ENCODE measurements around the gene PLSCR5. TPM values are rescaled to one million over a fixed set of nuclear protein-coding genes. Genes with fewer than 3 reads are reported as not detected.

Gene PLSCR5
- total RNA-seq, 6 donors from 2014 or later, result not detected

DNA sequence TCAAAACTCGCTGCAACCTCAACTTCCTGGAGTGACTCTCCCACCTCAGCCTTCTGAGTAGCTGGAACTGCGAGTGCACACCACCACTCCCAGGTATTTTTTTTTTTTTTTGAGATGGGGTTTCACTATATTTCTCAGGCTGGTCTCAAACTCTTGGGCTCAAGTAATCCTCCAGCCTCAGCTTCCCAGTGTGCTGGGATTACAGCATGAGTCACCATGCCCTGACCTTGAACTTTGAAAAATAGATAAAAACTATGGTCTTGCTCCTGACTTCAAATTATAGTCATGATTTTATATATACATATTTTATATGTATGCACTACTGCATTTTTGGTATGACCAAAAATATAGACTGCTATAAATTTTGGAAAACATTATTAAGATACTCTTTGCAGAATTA, 6.9 kb upstream of the PLSCR5 start:
- no peak for ATAC-seq (ENCODE audit: low FRiP score in 2 of 2)
- no peaks in the 10 kb centered on the region for H3K9me3 ChIP-seq
- no peaks in the 10 kb centered on the region for H3K36me3 ChIP-seq
- H3K27ac ChIP-seq, result no peak overlapping the region
- no peaks in the 10 kb centered on the region for H3K27me3 ChIP-seq
- 82% methylated on average over 2 of the region's 2 CpGs for WGBS, 2 donors
- no peak overlapping the region for H3K4me3 ChIP-seq
- DNase-seq, result no peak
- no peaks in the 10 kb centered on the region for H3K4me1 ChIP-seq
- TF ChIP-seq EP300 (IDR thresholded peaks at IDR 0.05), result no peak
- no peak for TF ChIP-seq POLR2A (IDR thresholded peaks at IDR 0.05)
- TF ChIP-seq, protein P1, sequence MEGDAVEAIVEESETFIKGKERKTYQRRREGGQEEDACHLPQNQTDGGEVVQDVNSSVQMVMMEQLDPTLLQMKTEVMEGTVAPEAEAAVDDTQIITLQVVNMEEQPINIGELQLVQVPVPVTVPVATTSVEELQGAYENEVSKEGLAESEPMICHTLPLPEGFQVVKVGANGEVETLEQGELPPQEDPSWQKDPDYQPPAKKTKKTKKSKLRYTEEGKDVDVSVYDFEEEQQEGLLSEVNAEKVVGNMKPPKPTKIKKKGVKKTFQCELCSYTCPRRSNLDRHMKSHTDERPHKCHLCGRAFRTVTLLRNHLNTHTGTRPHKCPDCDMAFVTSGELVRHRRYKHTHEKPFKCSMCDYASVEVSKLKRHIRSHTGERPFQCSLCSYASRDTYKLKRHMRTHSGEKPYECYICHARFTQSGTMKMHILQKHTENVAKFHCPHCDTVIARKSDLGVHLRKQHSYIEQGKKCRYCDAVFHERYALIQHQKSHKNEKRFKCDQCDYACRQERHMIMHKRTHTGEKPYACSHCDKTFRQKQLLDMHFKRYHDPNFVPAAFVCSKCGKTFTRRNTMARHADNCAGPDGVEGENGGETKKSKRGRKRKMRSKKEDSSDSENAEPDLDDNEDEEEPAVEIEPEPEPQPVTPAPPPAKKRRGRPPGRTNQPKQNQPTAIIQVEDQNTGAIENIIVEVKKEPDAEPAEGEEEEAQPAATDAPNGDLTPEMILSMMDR (IDR thresholded peaks at IDR 0.05), result no peak
- no peak for TF ChIP-seq POLR2AphosphoS5 (IDR thresholded peaks at IDR 0.05)

DNA sequence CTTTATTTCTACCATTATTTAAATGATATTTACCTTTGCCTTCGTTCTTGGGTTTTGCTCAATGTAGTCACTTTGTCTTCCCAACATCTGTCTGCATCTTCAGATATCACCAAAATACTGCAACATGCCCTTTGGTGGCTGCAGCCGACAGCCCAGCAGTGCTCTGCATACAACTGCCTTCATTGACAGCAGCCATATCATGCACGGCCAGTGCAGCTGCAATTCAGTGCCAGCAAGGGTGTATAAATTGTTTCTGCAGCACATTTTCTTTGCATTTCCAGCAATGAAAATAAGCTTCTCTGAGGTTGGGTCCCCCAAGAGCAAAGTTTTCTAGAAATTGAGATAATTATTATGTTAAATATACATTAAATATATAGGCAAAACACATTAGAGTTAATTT, 6.0 kb upstream of the PLSCR5 start:
- Histone ChIP-seq H3K27ac (no peak overlapping the region), H3K4me3 (no peak overlapping the region), H3K4me1 (no peaks in the 10 kb centered on the region), H3K27me3 (no peaks in the 10 kb centered on the region), H3K36me3 (no peaks in the 10 kb centered on the region), H3K9me3 (no peaks in the 10 kb centered on the region)
- ATAC-seq (ENCODE audit: low FRiP score in 2 of 2), result no peak
- DNase-seq, result no peak
- WGBS, 2 donors, result 54 to 70% methylated on average over 3 of the region's 3 CpGs
- TF ChIP-seq, protein P1 (IDR thresholded peaks at IDR 0.05), result no peak
- TF ChIP-seq POLR2AphosphoS5 (IDR thresholded peaks at IDR 0.05), result no peak

DNA sequence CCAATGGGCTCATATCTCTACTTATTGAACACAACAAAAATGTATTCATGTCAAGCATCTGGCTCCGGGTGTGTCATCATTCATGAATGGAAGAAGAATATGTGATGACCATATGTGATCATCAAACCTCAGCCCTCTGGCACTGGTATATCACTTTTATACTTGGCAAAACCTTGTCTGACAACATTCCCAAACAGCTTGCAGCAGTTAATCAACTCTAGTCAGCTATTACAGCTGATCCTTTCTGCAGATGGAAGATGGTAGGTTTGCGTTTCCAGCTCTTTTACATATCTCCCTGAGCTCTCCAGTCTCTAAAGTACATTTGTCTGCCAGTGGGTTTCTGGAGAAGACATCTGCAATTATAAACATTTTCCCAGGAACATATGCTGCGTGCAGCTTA, 6.6 kb downstream of the PLSCR5 start:
- Histone ChIP-seq H3K9me3 (no peaks in the 10 kb centered on the region), H3K27me3 (no peaks in the 10 kb centered on the region), H3K36me3 (no peaks in the 10 kb centered on the region), H3K4me3 (no peak overlapping the region), H3K27ac (no peak overlapping the region), H3K4me1 (no peaks in the 10 kb centered on the region)
- no peak for DNase-seq
- no peak for ATAC-seq (ENCODE audit: low FRiP score in 2 of 2)
- TF ChIP-seq POLR2A (IDR thresholded peaks at IDR 0.05), result no peak
- no peak for TF ChIP-seq POLR2AphosphoS5 (IDR thresholded peaks at IDR 0.05)
- TF ChIP-seq, protein P1 (IDR thresholded peaks at IDR 0.05), result no peak
- no peak for TF ChIP-seq EP300 (IDR thresholded peaks at IDR 0.05)
- 73 to 86% methylated on average over 3 of the region's 3 CpGs for WGBS, 2 donors

DNA sequence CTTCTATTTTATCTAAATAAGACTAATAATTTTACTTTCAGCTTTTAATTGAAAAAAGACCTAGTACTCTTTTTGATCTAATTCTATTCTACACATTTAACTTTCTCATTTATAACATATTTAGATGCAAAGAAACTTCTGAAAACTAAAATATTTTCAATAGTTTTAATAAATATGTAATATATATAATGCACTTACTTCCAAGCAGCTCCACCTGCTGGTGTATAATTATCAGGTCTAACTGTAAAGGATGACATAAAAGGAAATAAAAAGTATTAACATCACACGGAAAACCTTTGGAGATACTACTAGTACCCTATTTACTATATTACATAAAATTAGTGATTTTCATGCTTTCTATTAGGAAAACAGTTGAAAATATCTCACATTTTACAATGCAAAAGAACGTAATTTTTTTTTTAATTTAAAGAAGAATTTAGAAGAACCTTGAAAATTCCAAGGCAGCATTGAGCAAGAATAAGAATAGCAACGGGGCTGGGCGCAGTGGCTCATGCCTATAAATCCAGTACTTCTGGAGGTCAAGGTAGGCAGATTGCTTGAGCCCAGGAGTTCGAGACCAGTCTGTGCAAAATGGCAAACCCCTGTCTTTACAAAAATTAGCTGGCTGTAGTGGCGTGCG, 10.2 kb downstream of the PLSCR5 start:
- TF ChIP-seq, protein P1 (IDR thresholded peaks at IDR 0.05), result no peak
- TF ChIP-seq POLR2AphosphoS5 (IDR thresholded peaks at IDR 0.05) (no peak), EP300 (IDR thresholded peaks at IDR 0.05) (no peak), POLR2A (IDR thresholded peaks at IDR 0.05) (no peak)
- ATAC-seq (ENCODE audit: low FRiP score in 2 of 2), result no peak
- no peaks in the 10 kb centered on the region for H3K36me3 ChIP-seq
- 71 to 73% methylated on average over 7 of the region's 7 CpGs for WGBS, 2 donors
- H3K4me1 ChIP-seq, result no peaks in the 10 kb centered on the region
- no peak overlapping the region for H3K27ac ChIP-seq
- H3K4me3 ChIP-seq, result no peak overlapping the region
- no peak for DNase-seq
- no peaks in the 10 kb centered on the region for H3K27me3 ChIP-seq
- H3K9me3 ChIP-seq, result no peaks in the 10 kb centered on the region

DNA sequence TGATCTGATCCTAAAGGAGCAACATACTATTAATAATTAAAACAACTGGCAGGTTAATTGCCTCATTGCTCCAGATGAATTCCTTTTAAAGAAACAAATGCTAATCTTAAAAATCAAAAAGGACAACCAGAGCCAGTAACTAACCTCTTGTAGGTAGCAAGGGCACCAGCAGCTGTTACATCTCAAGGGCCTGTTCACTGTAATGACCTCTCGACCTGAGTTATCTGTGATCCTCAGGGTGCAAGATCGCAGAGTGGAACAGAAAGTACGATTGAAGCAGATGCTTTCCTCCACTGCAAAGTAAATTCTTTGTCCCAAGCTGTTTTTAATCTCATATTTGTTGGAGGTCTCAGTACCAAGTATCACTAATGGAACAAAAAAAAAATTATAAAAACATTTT, 11.4 kb downstream of the PLSCR5 start:
- DNase-seq (no peak), ATAC-seq (ENCODE audit: low FRiP score in 2 of 2) (no peak)
- Histone ChIP-seq H3K27me3 (no peaks in the 10 kb centered on the region), H3K9me3 (no peaks in the 10 kb centered on the region), H3K4me3 (no peak overlapping the region), H3K4me1 (no peaks in the 10 kb centered on the region), H3K36me3 (no peaks in the 10 kb centered on the region), H3K27ac (no peak overlapping the region)
- TF ChIP-seq POLR2A (IDR thresholded peaks at IDR 0.05), result no peak
- TF ChIP-seq, protein P1 (IDR thresholded peaks at IDR 0.05), result no peak
- TF ChIP-seq EP300 (IDR thresholded peaks at IDR 0.05), result no peak
- TF ChIP-seq POLR2AphosphoS5 (IDR thresholded peaks at IDR 0.05), result no peak
- 72 to 81% methylated on average over 3 of the region's 3 CpGs for WGBS, 2 donors

Data from upper lobe of left lung (tissue), 6 donors.